OCI-LY1 (cell line): ENCODE results near the gene CRTC1.

Experiments
- H2AFZ ChIP-seq: fragments of 200-600 bp; sonication (generic), shearing (Covaris generic); 2 replicates; pipeline ENCODE4 v1.6.0; 2014; ENCODE audit warnings: antibody characterized with exemption, mild to moderate bottlenecking, low read length
- H3F3A ChIP-seq: fragments of 200-600 bp; sonication (generic), shearing (Covaris generic); 2 replicates; pipeline ENCODE4 v1.6.0; 2014; ENCODE audit warnings: mild to moderate bottlenecking, antibody characterized with exemption, low read length, moderate library complexity; ENCODE audit not compliant: insufficient read depth
- H3K27ac ChIP-seq: fragments of 200-600 bp; sonication (generic); 2 replicates; pipeline ENCODE4 v1.5.1; 2014; ENCODE audit warnings: low read length, mixed run types, mild to moderate bottlenecking, low read depth; ENCODE audit not compliant: poor library complexity, severe bottlenecking
- H3K27me3 ChIP-seq: fragments of 200-600 bp; sonication (generic); 2 replicates; pipeline ENCODE4 v1.6.0; 2014; ENCODE audit warnings: antibody characterized with exemption, mild to moderate bottlenecking, low read length, moderate library complexity; ENCODE audit not compliant: insufficient read depth
- H3K36me3 ChIP-seq: fragments of 200-600 bp; sonication (generic); 2 replicates; pipeline ENCODE4 v1.6.1; 2014; ENCODE audit warnings: mild to moderate bottlenecking, antibody characterized with exemption, low read length, moderate library complexity, mixed read lengths; ENCODE audit not compliant: insufficient read depth
- H3K4me1 ChIP-seq: fragments of 200-600 bp; sonication (generic); 2 replicates; pipeline ENCODE4 v1.5.1; 2014; ENCODE audit warnings: mild to moderate bottlenecking, low read length, moderate library complexity; ENCODE audit not compliant: insufficient read depth, severe bottlenecking
- H3K4me2 ChIP-seq: fragments of 200-600 bp; sonication (generic), shearing (Covaris generic); 2 replicates; pipeline ENCODE4 v1.6.1; 2014; ENCODE audit warnings: low read length
- H3K4me3 ChIP-seq: fragments of 200-600 bp; sonication (generic); 2 replicates; pipeline ENCODE4 v1.5.1; 2014; ENCODE audit warnings: low read length, low read depth, mild to moderate bottlenecking, mixed read lengths; ENCODE audit not compliant: poor library complexity, severe bottlenecking
- H3K79me2 ChIP-seq: fragments of 200-600 bp; shearing (Covaris generic); 2 replicates; pipeline ENCODE4 v1.6.1; 2016; ENCODE audit warnings: mixed run types, low read length, mixed read lengths; ENCODE audit not compliant: insufficient read depth
- H3K9ac ChIP-seq: fragments of 200-600 bp; sonication (generic), shearing (Covaris generic); 2 replicates; pipeline ENCODE4 v1.6.1; 2014; ENCODE audit warnings: mild to moderate bottlenecking, low read length, mixed read lengths
- H3K9me2 ChIP-seq: fragments of 200-600 bp; sonication (generic), shearing (Covaris generic); 2 replicates; pipeline ENCODE4 v1.6.1; 2014; ENCODE audit warnings: low read depth, mild to moderate bottlenecking, low read length, mixed read lengths
- H3K9me3 ChIP-seq: fragments of 200-600 bp; shearing (Covaris generic); 2 replicates; pipeline ENCODE4 v1.6.1; 2014; ENCODE audit warnings: low read length, mixed read lengths
- H4K20me1 ChIP-seq: fragments of 200-600 bp; sonication (generic), shearing (Covaris generic); 2 replicates; pipeline ENCODE4 v1.6.0; 2016; ENCODE audit warnings: mild to moderate bottlenecking, low read length; ENCODE audit not compliant: insufficient read depth
- EZH2 ChIP-seq: fragments of 200-600 bp; sonication (generic), shearing (Covaris generic); IDR thresholded peaks from 2 replicates; pipeline ENCODE4 v1.8.0; 2017; ENCODE audit warnings: borderline replicate concordance, mixed run types, mild to moderate bottlenecking, antibody characterized with exemption, low read length, moderate library complexity, mixed read lengths
- TF ChIP-seq, protein P1 (sequence below): fragments of 200-600 bp; sonication (generic), shearing (Covaris generic); IDR thresholded peaks from 2 replicates; pipeline ENCODE4 v1.5.1; 2017; ENCODE audit warnings: mild to moderate bottlenecking, antibody characterized with exemption, low read length, moderate library complexity, mixed read lengths

The CRTC1 gene

DNA sequence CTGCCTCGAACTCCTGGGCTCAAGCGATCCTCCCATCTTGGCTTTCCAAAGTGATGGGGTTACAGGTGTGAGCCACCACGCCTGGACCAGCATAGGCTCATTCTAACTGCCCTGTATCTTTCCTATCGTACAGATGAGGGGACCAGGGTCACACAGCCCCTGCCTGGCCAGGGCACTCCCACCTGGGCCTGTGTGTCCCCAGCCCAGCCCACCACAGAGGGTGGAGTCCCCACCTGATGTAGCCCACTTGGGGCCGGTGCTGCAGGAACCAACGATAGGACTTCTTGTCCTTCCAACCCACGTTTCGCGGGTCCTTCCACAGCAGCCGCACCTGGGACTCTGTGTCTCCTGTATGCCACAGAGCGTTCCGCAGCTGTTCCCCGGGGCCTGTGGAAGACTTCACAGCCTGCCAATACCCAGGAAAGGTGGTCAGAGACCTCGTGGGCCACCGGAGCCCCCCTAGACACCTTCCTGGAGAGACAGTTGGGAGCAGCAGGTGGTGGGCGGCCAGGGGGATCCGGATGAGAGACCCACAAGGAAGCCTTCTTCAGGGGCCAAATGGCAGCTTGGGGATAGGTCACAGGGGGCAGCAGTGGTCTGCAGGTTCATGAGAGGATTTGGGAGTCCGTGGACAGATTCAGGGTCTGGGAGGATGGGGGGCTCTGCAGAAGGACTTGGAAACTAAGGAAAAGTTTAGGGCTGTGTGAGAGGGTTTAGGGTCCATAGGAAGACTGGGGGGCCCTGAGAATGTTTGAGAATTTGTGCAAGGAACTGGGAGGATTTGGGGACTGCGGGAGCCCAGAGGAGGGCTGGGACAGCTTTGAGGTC, 100.7 kb downstream of the CRTC1 start:
- H3K4me1 ChIP-seq, result no peaks in the 10 kb centered on the region
- no peaks in the 10 kb centered on the region for H3K79me2 ChIP-seq
- no peak overlapping the region for H3K4me2 ChIP-seq
- no peaks in the 10 kb centered on the region for H3K9me3 ChIP-seq
- H3K9me2 ChIP-seq, result no peaks in the 10 kb centered on the region
- no peak overlapping the region for H3K4me3 ChIP-seq
- no peak overlapping the region for H2AFZ ChIP-seq
- no peak overlapping the region for H3K9ac ChIP-seq
- no peaks in the 10 kb centered on the region for H4K20me1 ChIP-seq
- H3K36me3 ChIP-seq, result no peaks in the 10 kb centered on the region
- H3K27ac ChIP-seq, result no peak overlapping the region
- no peak for TF ChIP-seq EZH2
- TF ChIP-seq, protein P1, sequence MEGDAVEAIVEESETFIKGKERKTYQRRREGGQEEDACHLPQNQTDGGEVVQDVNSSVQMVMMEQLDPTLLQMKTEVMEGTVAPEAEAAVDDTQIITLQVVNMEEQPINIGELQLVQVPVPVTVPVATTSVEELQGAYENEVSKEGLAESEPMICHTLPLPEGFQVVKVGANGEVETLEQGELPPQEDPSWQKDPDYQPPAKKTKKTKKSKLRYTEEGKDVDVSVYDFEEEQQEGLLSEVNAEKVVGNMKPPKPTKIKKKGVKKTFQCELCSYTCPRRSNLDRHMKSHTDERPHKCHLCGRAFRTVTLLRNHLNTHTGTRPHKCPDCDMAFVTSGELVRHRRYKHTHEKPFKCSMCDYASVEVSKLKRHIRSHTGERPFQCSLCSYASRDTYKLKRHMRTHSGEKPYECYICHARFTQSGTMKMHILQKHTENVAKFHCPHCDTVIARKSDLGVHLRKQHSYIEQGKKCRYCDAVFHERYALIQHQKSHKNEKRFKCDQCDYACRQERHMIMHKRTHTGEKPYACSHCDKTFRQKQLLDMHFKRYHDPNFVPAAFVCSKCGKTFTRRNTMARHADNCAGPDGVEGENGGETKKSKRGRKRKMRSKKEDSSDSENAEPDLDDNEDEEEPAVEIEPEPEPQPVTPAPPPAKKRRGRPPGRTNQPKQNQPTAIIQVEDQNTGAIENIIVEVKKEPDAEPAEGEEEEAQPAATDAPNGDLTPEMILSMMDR, result no peak
- no peaks in the 10 kb centered on the region for H3F3A ChIP-seq
- H3K27me3 ChIP-seq, result peaks cover 14% of the 10 kb centered on the region; the same call in 1 of the 2 replicates

DNA sequence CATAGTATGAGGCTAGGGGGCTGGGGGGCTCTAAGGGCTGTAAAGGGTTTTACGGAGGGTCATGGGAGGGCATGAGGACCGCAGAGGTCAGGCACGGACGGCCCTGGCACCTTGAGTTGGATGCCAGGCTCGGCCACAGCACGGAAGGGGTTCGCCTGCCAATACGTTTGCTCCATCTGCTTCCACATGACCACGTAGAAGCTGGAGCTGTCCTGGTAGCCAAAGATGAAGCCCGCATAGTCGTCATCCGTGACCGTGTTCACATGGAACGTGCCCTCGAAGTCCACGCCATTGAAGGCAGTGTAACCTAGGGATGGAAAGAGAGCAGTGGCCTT, 101.3 kb downstream of the CRTC1 start:
- H2AFZ ChIP-seq, result no peak overlapping the region
- no peak overlapping the region for H3K27ac ChIP-seq
- H3K9me3 ChIP-seq, result no peaks in the 10 kb centered on the region
- TF ChIP-seq, protein P1, result no peak
- TF ChIP-seq EZH2, result no peak
- no peak overlapping the region for H3K4me2 ChIP-seq
- no peak overlapping the region for H3K4me3 ChIP-seq
- no peaks in the 10 kb centered on the region for H3K36me3 ChIP-seq
- H3K9ac ChIP-seq, result no peak overlapping the region
- H3K79me2 ChIP-seq, result no peaks in the 10 kb centered on the region
- no peaks in the 10 kb centered on the region for H3K9me2 ChIP-seq
- no peaks in the 10 kb centered on the region for H3F3A ChIP-seq
- H3K4me1 ChIP-seq, result no peaks in the 10 kb centered on the region
- H3K27me3 ChIP-seq, result peaks cover 10% of the 10 kb centered on the region; the same call in 1 of the 2 replicates
- no peaks in the 10 kb centered on the region for H4K20me1 ChIP-seq

DNA sequence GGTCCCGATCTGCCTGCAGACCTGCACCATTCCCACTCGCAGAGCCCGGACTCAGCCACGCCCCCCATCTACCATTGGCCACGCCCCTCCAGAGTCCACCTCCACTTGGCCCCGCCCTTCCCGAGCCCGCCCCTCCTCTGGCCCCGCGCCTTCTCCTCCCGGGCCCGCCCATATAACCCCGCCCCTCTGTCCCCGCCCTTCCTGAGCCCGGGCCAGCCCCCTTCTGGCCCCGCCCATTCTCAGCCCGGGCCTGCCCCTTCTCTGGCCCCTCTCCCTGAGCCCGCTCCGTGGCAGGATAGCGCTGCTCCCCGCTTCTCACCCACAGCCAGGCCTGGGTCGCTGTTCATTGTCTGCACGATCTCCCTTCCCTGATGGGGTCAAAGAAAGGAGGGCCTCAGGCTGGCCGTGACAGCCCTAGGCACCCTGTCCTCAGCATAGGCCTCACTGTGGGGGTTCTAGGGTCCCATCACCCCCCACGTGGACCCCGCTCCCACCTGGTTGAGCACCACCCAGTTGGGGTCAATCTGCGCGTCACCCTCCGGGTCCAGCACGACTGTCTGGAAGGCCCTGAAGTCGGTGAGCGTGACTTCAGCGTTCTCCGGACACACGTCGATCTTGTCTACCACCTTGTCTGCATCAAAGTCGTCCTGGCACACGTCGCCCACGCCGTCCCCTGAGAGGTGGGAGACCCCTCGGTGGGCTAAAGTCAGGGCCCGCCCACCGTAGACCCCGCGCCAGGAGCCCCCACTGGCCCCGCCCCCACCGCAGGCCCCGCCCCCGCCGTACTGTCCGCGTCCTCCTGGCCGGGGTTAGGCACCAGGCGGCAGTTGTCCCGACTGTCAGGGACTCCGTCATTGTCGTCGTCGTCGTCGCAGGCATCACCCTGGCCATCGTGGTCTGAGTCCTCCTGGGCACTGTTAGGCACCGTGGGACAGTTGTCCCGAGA, 102.0 kb downstream of the CRTC1 start:
- Histone ChIP-seq H3K27ac (no peak overlapping the region), H3K36me3 (no peaks in the 10 kb centered on the region), H3K27me3 (peaks cover 5% of the 10 kb centered on the region; the same call in 1 of the 2 replicates), H3K9me3 (no peaks in the 10 kb centered on the region), H2AFZ (no peak overlapping the region), H4K20me1 (no peaks in the 10 kb centered on the region), H3F3A (no peaks in the 10 kb centered on the region), H3K9ac (no peak overlapping the region), H3K4me2 (peak overlapping the region; percentile 40; the same call in 1 of the 2 replicates), H3K4me1 (no peaks in the 10 kb centered on the region), H3K9me2 (no peaks in the 10 kb centered on the region), H3K4me3 (no peak overlapping the region), H3K79me2 (no peaks in the 10 kb centered on the region)
- TF ChIP-seq, protein P1, result no peak
- TF ChIP-seq EZH2, result no peak
